ENCODE measurements around the gene SKIDA1.

DNA sequence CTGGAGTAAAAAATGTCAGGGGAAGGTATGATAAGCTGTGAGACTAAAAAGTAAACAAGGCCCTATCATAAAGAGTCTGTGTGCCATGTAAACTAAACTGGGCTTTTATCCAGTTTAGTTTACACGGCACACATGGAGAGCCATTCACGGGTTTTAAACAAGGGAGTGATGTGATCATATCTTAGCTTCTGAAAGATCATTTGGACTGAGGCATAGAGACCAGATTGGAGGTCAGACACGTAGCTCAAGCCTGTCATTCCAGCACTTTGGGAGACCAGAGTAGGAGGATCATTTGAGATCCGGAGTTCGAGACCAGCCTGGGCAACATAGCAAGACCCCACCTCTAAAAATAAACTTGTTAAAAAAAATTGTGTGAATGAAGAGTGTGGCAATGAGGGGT is 50.1 kb downstream of the SKIDA1 start:
- TF ChIP-seq, protein P1, sequence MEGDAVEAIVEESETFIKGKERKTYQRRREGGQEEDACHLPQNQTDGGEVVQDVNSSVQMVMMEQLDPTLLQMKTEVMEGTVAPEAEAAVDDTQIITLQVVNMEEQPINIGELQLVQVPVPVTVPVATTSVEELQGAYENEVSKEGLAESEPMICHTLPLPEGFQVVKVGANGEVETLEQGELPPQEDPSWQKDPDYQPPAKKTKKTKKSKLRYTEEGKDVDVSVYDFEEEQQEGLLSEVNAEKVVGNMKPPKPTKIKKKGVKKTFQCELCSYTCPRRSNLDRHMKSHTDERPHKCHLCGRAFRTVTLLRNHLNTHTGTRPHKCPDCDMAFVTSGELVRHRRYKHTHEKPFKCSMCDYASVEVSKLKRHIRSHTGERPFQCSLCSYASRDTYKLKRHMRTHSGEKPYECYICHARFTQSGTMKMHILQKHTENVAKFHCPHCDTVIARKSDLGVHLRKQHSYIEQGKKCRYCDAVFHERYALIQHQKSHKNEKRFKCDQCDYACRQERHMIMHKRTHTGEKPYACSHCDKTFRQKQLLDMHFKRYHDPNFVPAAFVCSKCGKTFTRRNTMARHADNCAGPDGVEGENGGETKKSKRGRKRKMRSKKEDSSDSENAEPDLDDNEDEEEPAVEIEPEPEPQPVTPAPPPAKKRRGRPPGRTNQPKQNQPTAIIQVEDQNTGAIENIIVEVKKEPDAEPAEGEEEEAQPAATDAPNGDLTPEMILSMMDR (IDR thresholded peaks at IDR 0.05), result no peak
- TF ChIP-seq EZH2 (IDR thresholded peaks at IDR 0.05) (no peak), EZH2phosphoT487 (IDR thresholded peaks at IDR 0.05) (no peak)

Data from neural progenitor cell (in vitro differentiated cells).